ENCODE results near the gene ZNF618. TPM values are rescaled to one million over a fixed set of nuclear protein-coding genes. Genes with fewer than 3 reads are reported as not detected.

Gene ZNF618
- total RNA-seq, 2 experiments from 2014 or later, result 0.22 to 0.27 TPM

DNA sequence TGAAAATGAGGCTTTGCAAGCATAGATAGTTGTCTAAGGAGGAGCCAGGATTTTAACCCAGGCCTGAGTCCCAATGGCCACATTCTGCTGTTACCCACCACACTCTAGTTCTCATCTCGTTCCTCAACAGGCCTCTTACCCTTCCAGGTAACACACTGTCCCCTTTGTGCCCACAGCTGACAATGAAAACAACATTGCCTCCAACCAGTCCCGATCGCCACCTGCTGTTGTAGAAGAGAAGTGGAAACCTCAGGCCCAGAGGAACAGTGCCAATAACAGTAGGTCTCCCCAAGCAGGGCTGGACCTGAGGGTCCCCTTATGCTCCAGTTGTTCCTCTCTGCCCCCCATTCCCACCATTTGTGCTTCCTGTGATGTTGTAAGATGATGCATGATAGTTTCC, 171.6 kb downstream of the ZNF618 start:
- no peaks in the 10 kb centered on the region for H3K9me3 Mint-ChIP-seq
- DNase-seq, result no peak
- no peaks in the 10 kb centered on the region for H3K4me1 Mint-ChIP-seq (ENCODE audit: low read depth)
- H3K27ac Mint-ChIP-seq, result no peak overlapping the region
- POLR2A ChIA-PET, result no interaction called here
- no peaks in the 10 kb centered on the region for H3K36me3 Mint-ChIP-seq (ENCODE audit: low read depth)
- ATAC-seq, result no peak
- CTCF ChIA-PET, result no interaction called here
- intact Hi-C loops (cut with micrococcal nuclease), result no loop called here
- TF ChIP-seq, protein P1, sequence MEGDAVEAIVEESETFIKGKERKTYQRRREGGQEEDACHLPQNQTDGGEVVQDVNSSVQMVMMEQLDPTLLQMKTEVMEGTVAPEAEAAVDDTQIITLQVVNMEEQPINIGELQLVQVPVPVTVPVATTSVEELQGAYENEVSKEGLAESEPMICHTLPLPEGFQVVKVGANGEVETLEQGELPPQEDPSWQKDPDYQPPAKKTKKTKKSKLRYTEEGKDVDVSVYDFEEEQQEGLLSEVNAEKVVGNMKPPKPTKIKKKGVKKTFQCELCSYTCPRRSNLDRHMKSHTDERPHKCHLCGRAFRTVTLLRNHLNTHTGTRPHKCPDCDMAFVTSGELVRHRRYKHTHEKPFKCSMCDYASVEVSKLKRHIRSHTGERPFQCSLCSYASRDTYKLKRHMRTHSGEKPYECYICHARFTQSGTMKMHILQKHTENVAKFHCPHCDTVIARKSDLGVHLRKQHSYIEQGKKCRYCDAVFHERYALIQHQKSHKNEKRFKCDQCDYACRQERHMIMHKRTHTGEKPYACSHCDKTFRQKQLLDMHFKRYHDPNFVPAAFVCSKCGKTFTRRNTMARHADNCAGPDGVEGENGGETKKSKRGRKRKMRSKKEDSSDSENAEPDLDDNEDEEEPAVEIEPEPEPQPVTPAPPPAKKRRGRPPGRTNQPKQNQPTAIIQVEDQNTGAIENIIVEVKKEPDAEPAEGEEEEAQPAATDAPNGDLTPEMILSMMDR (IDR thresholded peaks at IDR 0.05), result no peak
- H3K27me3 Mint-ChIP-seq, result no peaks in the 10 kb centered on the region
- no peak overlapping the region for H3K4me3 Mint-ChIP-seq

- no peaks in the 10 kb centered on the region for H3K27me3 Mint-ChIP-seq
- no peak for ATAC-seq
- H3K9me3 Mint-ChIP-seq, result no peaks in the 10 kb centered on the region
- TF ChIP-seq, protein P1 (IDR thresholded peaks at IDR 0.05), result no peak
- no peaks in the 10 kb centered on the region for H3K4me1 Mint-ChIP-seq (ENCODE audit: low read depth)
- no peaks in the 10 kb centered on the region for H3K36me3 Mint-ChIP-seq (ENCODE audit: low read depth)
- ChIA-PET POLR2A (no interaction called here), CTCF (no interaction called here)
- no peak for DNase-seq
- H3K4me3 Mint-ChIP-seq, result no peak overlapping the region
- no peak overlapping the region for H3K27ac Mint-ChIP-seq
- intact Hi-C loops (cut with micrococcal nuclease), result no loop called here
These were observed 172.7 kb downstream of the ZNF618 start for GRCh38 chr9:114048533-114049415.

DNA sequence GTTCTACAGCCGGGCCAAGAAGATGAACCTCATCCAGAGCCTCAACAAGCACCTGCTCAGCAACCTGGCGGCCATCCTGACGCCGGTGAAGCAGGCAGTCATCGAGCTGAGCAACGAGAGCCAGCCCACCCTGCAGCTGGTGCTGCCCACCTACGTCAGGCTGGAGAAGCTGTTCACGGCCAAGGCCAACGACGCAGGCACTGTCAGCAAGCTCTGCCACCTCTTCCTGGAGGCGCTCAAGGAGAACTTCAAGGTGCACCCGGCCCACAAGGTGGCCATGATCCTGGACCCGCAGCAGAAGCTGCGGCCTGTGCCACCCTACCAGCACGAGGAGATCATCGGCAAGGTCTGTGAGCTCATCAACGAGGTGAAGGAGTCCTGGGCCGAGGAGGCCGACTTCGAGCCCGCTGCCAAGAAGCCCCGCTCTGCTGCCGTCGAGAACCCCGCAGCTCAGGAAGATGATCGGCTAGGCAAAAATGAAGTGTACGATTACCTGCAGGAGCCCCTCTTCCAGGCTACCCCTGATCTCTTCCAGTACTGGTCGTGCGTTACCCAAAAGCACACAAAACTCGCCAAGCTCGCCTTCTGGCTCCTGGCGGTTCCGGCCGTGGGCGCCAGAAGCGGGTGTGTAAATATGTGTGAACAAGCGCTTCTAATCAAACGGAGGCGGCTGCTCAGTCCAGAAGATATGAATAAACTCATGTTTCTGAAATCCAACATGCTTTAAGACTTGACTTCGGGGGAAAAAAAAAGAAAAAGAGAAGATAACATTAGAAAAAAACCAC, 173.5 kb downstream of the ZNF618 start:
- H3K9me3 Mint-ChIP-seq, result no peaks in the 10 kb centered on the region
- DNase-seq (no peak), ATAC-seq (no peak)
- ChIA-PET CTCF (no interaction called here), POLR2A (no interaction called here)
- H3K36me3 Mint-ChIP-seq (ENCODE audit: low read depth), result no peaks in the 10 kb centered on the region
- H3K27ac Mint-ChIP-seq, result no peak overlapping the region
- H3K27me3 Mint-ChIP-seq, result no peaks in the 10 kb centered on the region
- TF ChIP-seq, protein P1 (IDR thresholded peaks at IDR 0.05), result no peak
- intact Hi-C loops (cut with micrococcal nuclease), result no loop called here
- no peak overlapping the region for H3K4me3 Mint-ChIP-seq
- H3K4me1 Mint-ChIP-seq (ENCODE audit: low read depth), result no peaks in the 10 kb centered on the region

DNA sequence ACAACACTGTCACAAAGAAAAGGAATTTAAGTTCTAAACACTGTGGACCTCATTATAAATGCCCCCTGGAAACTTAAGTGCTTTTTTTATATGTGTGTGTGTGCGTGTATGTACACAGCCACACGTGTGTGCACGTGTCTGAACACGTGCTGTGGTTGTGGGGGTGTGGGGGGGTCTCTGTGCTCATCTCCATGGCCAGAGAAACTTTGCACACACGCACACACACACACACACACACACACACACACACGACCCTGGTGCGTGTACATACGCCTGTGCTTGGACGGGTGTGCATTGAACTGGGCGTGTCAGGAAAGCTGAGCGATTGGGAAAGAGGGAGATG, 174.1 kb downstream of the ZNF618 start:
- ATAC-seq, result no peak
- TF ChIP-seq, protein P1 (IDR thresholded peaks at IDR 0.05), result no peak
- Mint-ChIP-seq H3K4me3 (no peak overlapping the region), H3K4me1 (ENCODE audit: low read depth) (no peaks in the 10 kb centered on the region), H3K27ac (no peak overlapping the region), H3K36me3 (ENCODE audit: low read depth) (no peaks in the 10 kb centered on the region), H3K27me3 (no peaks in the 10 kb centered on the region), H3K9me3 (no peaks in the 10 kb centered on the region)
- CTCF ChIA-PET, result no interaction called here
- intact Hi-C loops (cut with micrococcal nuclease), result no loop called here
- POLR2A ChIA-PET, result no interaction called here
- DNase-seq, result no peak

GRCh38 chr9:114050646-114051045, 174.5 kb downstream of the ZNF618 start:
- Mint-ChIP-seq H3K36me3 (ENCODE audit: low read depth) (no peaks in the 10 kb centered on the region), H3K4me1 (ENCODE audit: low read depth) (no peaks in the 10 kb centered on the region), H3K4me3 (no peak overlapping the region), H3K27me3 (no peaks in the 10 kb centered on the region), H3K27ac (no peak overlapping the region), H3K9me3 (no peaks in the 10 kb centered on the region)
- POLR2A ChIA-PET, result no interaction called here
- DNase-seq (no peak), ATAC-seq (no peak)
- CTCF ChIA-PET, result no interaction called here
- intact Hi-C loops (cut with micrococcal nuclease), result no loop called here
- TF ChIP-seq, protein P1 (IDR thresholded peaks at IDR 0.05), result no peak
